Caco-2 (cell line): ENCODE results near the gene HOXB4. TPM values are rescaled to one million over a fixed set of nuclear protein-coding genes. Genes with fewer than 3 reads are reported as not detected.

ENCODE experiments used
- Bru-seq: library from RNA; stranded (reverse); fragments of 400-500 nt; gene quantifications from one replicate; lab custom pipeline; 2021; lab: Mats Ljungman, UMichigan
- BruChase-seq, 2 experiments: library from RNA; stranded (reverse); fragments of 400-500 nt; gene quantifications; one replicate each; lab custom pipeline; 2021; lab: Mats Ljungman, UMichigan
- BruUV-seq: library from RNA; stranded (reverse); fragments of 400-500 nt; replicated peaks from 2 replicates; lab custom pipeline; 2021; lab: Mats Ljungman, UMichigan
- CTCF ChIA-PET: fragments of 300-600 bp; sonication (Branson Sonifier 250); formaldehyde crosslinking; loops from one replicate; lab custom pipeline; 2022; ENCODE audit warnings: antibody characterized with exemption; lab: Charles Lee
- POLR2A ChIA-PET: fragments of 300-600 bp; sonication (Branson Sonifier 250); formaldehyde crosslinking; loops from one replicate; lab custom pipeline; 2022; ENCODE audit warnings: antibody characterized with exemption; lab: Charles Lee
- DNase-seq, 2 experiments: peaks; one replicate each; pipeline versions ENCODE4 v3.0.0 to v3.0.0-alpha.2; 2020 to 2022
- H3K27me3 ChIP-seq: replicated peaks from 2 replicates; pipeline ENCODE4 v1.6.0; 2011; ENCODE audit warnings: low read length; ENCODE audit not compliant: control insufficient read depth, insufficient read depth
- H3K36me3 ChIP-seq: 2 replicates; pipeline ENCODE4 v1.5.1; 2011; ENCODE audit warnings: low read length; ENCODE audit not compliant: control insufficient read depth, insufficient read depth
- H3K4me1 ChIP-seq: fragments of 250-450 bp; sonication (Bioruptor Pico); 2 replicates; pipeline ENCODE4 v1.5.1; 2020; ENCODE audit warnings: mild to moderate bottlenecking
- H3K4me3 ChIP-seq: 2 replicates; pipeline ENCODE4 v1.5.1; 2011; ENCODE audit warnings: low read depth, mild to moderate bottlenecking, control low read depth, low read length
- H3K9me3 ChIP-seq: fragments of 250-450 bp; sonication (Bioruptor Pico); 2 replicates; pipeline ENCODE4 v1.5.1; 2020; ENCODE audit warnings: mild to moderate bottlenecking, moderate library complexity
- H3K27ac Mint-ChIP-seq: one replicate; pipeline ENCODE4 v1.8.0; 2022; ENCODE audit warnings: mixed read lengths; ENCODE audit not compliant: unreplicated experiment
- H3K27me3 Mint-ChIP-seq: one replicate; pipeline ENCODE4 v1.8.0; 2022; ENCODE audit warnings: mixed read lengths; ENCODE audit not compliant: insufficient read depth, unreplicated experiment
- H3K36me3 Mint-ChIP-seq: one replicate; pipeline ENCODE4 v1.8.0; 2022; ENCODE audit warnings: mild to moderate bottlenecking, mixed read lengths; ENCODE audit not compliant: insufficient read depth, unreplicated experiment
- H3K4me1 Mint-ChIP-seq: one replicate; pipeline ENCODE4 v1.8.0; 2022; ENCODE audit warnings: low read depth, mixed read lengths; ENCODE audit not compliant: unreplicated experiment
- H3K4me3 Mint-ChIP-seq: one replicate; pipeline ENCODE4 v1.8.0; 2022; ENCODE audit warnings: mild to moderate bottlenecking, moderate library complexity, mixed read lengths; ENCODE audit not compliant: unreplicated experiment
- H3K9me3 Mint-ChIP-seq: one replicate; pipeline ENCODE4 v1.8.0; 2022; ENCODE audit warnings: mixed read lengths; ENCODE audit not compliant: unreplicated experiment
- CTCF ChIP-seq, 2 experiments: fragments of 200-600 bp in 1 of 2; IDR thresholded peaks; 1 replicate in 1 of 2; 2 replicates in 1 of 2; pipeline versions ENCODE4 v1.5.1 to v1.8.0; 2011 to 2022; ENCODE audit warnings: antibody characterized with exemption in 1 of 2, control low read depth in 1 of 2, inconsistent platforms in 1 of 2, low read depth in 1 of 2, low read length in 1 of 2, mild to moderate bottlenecking in 1 of 2, moderate library complexity in 1 of 2; ENCODE audit not compliant: insufficient read depth in 1 of 2, severe bottlenecking in 1 of 2, unreplicated experiment in 1 of 2
- intact Hi-C: fragments of 100-400 bp; cut with micrococcal nuclease; formaldehyde crosslinking; loops from one replicate; pipeline ENCODE4 v1.10.0; 2022; ENCODE audit not compliant: unreplicated experiment
- long read RNA-seq: library from polyadenylated mRNA; stranded (forward); transcript quantifications from one replicate; pipeline ENCODE4 v2.0.0, GENCODE V29; 2022
- total RNA-seq: library from RNA; stranded (reverse); gene quantifications from 2 replicates; pipeline ENCODE4 v1.2.3, GENCODE V29; 2022

The HOXB4 gene
- total RNA-seq (3.4 and 3.9 TPM in 2 replicates), Bru-seq, nascent RNA (percentile 67 among the genes with signal in this experiment), BruChase-seq, experiment 1, labeled RNA remaining after a 2-hour chase (percentile 72 among the genes with signal in this experiment), BruChase-seq, experiment 2, labeled RNA remaining after a 6-hour chase (percentile 60 among the genes with signal in this experiment)
- long read RNA-seq, partial matches to known transcripts = 0 of 1 reads
- long read RNA-seq, other reads (novel, unspliced or antisense) = 0 of 1 reads

GRCh38 chr17:48577946-48578615, at the start of gene HOXB4:
HOXB4 (minus strand) TSS chr17:48578350; CDS start chr17:48578319, 31 bp downstream.
- POLR2A ChIA-PET = interaction anchor here (0.5 to 0.9 kb wide), 2 partner anchors 135 to 530 kb away, joined by 3 read pairs; partner anchors contain the start of gene NFE2L1
- no peaks in the 10 kb centered on the region for H3K9me3 ChIP-seq
- peak within 1 kb of the TSS; percentile 37 for H3K27ac Mint-ChIP-seq
- H3K9me3 Mint-ChIP-seq = no peaks in the 10 kb centered on the region
- CTCF ChIA-PET = interaction anchor here (0.6 to 1.0 kb wide), 2 partner anchors 74 to 229 kb away, joined by 3 read pairs; no protein-coding TSS in a partner anchor
- DNase-seq = peak; percentile 87 to 89
- H3K4me3 Mint-ChIP-seq = peak within 1 kb of the TSS; percentile 88
- H3K4me1 ChIP-seq = peaks cover 35% of the 10 kb centered on the region
- TF ChIP-seq CTCF (IDR thresholded peaks at IDR 0.05; ENCODE audit: insufficient read depth in 1 of 2, low read depth in 1 of 2, low read length in 1 of 2, severe bottlenecking in 1 of 2, unreplicated experiment in 1 of 2) = no peak
- H3K4me3 ChIP-seq = peak within 1 kb of the TSS; percentile 60
- H3K36me3 ChIP-seq = no peaks in the 10 kb centered on the region
- BruUV-seq = no TSS peak
- peaks cover 25% of the 10 kb centered on the region for H3K4me1 Mint-ChIP-seq
- peaks cover 12% of the 10 kb centered on the region for H3K27me3 Mint-ChIP-seq
- peaks cover 4% of the 10 kb centered on the region for H3K36me3 Mint-ChIP-seq
- peaks cover 2% of the 10 kb centered on the region; the same call in 1 of the 2 replicates for H3K27me3 ChIP-seq
- intact Hi-C loops = no loop called here

- POLR2A ChIA-PET = interaction anchor here (0.6 kb wide), 1 partner anchor 117 kb away, joined by 10 read pairs; no protein-coding TSS in a partner anchor
- no peaks in the 10 kb centered on the region for H3K36me3 Mint-ChIP-seq
- H3K27me3 Mint-ChIP-seq = peaks cover 46% of the 10 kb centered on the region
- H3K4me1 Mint-ChIP-seq = peaks cover 15% of the 10 kb centered on the region
- TSS peak; percentile 59 for BruUV-seq
- Histone ChIP-seq H3K4me3 (no peak overlapping the region; the same call in 1 of the 2 replicates), H3K4me1 (peaks cover 25% of the 10 kb centered on the region), H3K9me3 (no peaks in the 10 kb centered on the region), H3K27me3 (peaks cover 28% of the 10 kb centered on the region), H3K36me3 (no peaks in the 10 kb centered on the region)
- no peak overlapping the region for H3K27ac Mint-ChIP-seq
- no peak for DNase-seq
- peak overlapping the region; percentile 85 for H3K4me3 Mint-ChIP-seq
- TF ChIP-seq CTCF (IDR thresholded peaks at IDR 0.05; ENCODE audit: insufficient read depth in 1 of 2, low read depth in 1 of 2, low read length in 1 of 2, severe bottlenecking in 1 of 2, unreplicated experiment in 1 of 2) = no peak
- CTCF ChIA-PET = interaction anchor here (0.6 to 2.3 kb wide), 5 partner anchors 17 to 319 kb away, joined by 3 to 10 read pairs (median 4); no protein-coding TSS in a partner anchor
- H3K9me3 Mint-ChIP-seq = no peaks in the 10 kb centered on the region
- intact Hi-C loops = loop anchor here (2.0 kb wide), 1 partner anchor 20 kb away; no protein-coding TSS in a partner anchor
Observed at GRCh38 chr17:48627118-48627597, 49.0 kb upstream of the HOXB4 start.
